Right lobe of liver (tissue), 6 donors: Measurements from ENCODE around the gene AMOTL2. TPM values are rescaled to one million over a fixed set of nuclear protein-coding genes. Genes with fewer than 3 reads are reported as not detected.

Experiments
- ATAC-seq, 4 donors: fragments of 200-7000 bp; cut with Tn5 transposase; one replicate each; pipeline ENCODE4 v1.9.1; 2020; ENCODE audit warnings: mild to moderate bottlenecking in 4 of 4, moderate library complexity in 4 of 4
- DNase-seq, 3 donors: peaks; one replicate each; pipeline ENCODE4 v3.0.0-alpha.2; 2020
- H3K27ac ChIP-seq, 3 donors: fragments of 200-600 bp; one replicate each; pipeline ENCODE4 v1.8.0; 2022
- H3K27me3 ChIP-seq, 2 donors: fragments of 200-600 bp; one replicate each; pipeline ENCODE4 v1.8.0; 2022
- H3K36me3 ChIP-seq, 4 donors: fragments of 200-600 bp; sonication (generic) in 1 of 4; one replicate each; pipeline versions ENCODE4 v1.5.1 to v1.8.0; 2017 to 2022; ENCODE audit warnings: control low read depth in 1 of 4
- H3K4me1 ChIP-seq, 4 donors: fragments of 200-600 bp; sonication (generic) in 1 of 4; one replicate each; pipeline versions ENCODE4 v1.5.1 to v1.8.0; 2017 to 2022; ENCODE audit warnings: control low read depth in 1 of 4
- H3K4me3 ChIP-seq, 3 donors: fragments of 200-600 bp; one replicate each; pipeline ENCODE4 v1.8.0; 2022
- H3K9me3 ChIP-seq, 4 donors: fragments of 200-600 bp; sonication (generic) in 1 of 4; one replicate each; pipeline versions ENCODE4 v1.5.1 to v1.8.0; 2017 to 2022; ENCODE audit warnings: control low read depth in 1 of 4
- CTCF ChIP-seq, 4 donors: fragments of 200-600 bp in 3 of 4; fragments of 450-650 bp in 1 of 4; IDR thresholded peaks; one replicate each; pipeline versions ENCODE4 v1.5.1 to v1.8.0; 2016 to 2022; ENCODE audit warnings: antibody characterized with exemption in 4 of 4, mild to moderate bottlenecking in 2 of 4
- POLR2A ChIP-seq: fragments of 450-650 bp; IDR thresholded peaks from one replicate; pipeline ENCODE4 v1.6.1; 2017; ENCODE audit warnings: antibody characterized with exemption, mild to moderate bottlenecking
- WGBS: methylation state at CpG from one replicate; pipeline ENCODE4 v1.1.6; 2018; ENCODE audit warnings: low coverage, low lambda C conversion rate; ENCODE audit not compliant: insufficient coverage; ENCODE audit errors: missing lambda C conversion rate; 5-methylcytosine and 5-hydroxymethylcytosine counted together
- intact Hi-C, 2 donors: fragments of 100-400 bp; cut with DNase I; formaldehyde crosslinking; loops; one replicate each; pipeline versions ENCODE4 v1.11.2 to v1.14.1; 2022
- long read RNA-seq: library from polyadenylated mRNA; unstranded; transcript quantifications from one replicate; pipeline ENCODE4 v2.0.0, GENCODE V29; 2019
- total RNA-seq, 6 experiments: library from RNA; depleted of rRNA in 2 of 6; stranded (reverse); fragments of >200 nt in 2 of 6; fragmentation: NEBNext Ultra II Directional in 3 of 6; extraction: Animal tissue kit (Norgen Biotek cat#: 25700) in 3 of 6; gene quantifications; one replicate each; pipeline versions ENCODE4 v1.1.0 to v1.2.4, GENCODE V29; 2016 to 2023
- donor health status: DM: no; HTN: yes; CAD: no.
- donor health status: DM: no; HTN: no; CAD: no.
- donor health status: DM: no; HTN: no; CAD: no.
- donor health status: DM: no; HTN: yes; CAD: no.
- donor health status: DM: no; HTN: yes; CAD: no.

AMOTL2 gene
- total RNA-seq, result 10 to 100 TPM; 18.0 to 33.3 (median 21.8) TPM
- long read RNA-seq, result 0 reads

GRCh38 chr3:134374105-134374790 lies at the start of gene AMOTL2:
Gene AMOTL2 (minus strand): TSS chr3:134374447. CDS start chr3:134371433, 3,014 bp downstream.
- peaks cover 0 to 22% (median 10%) of the 10 kb centered on the region in 4 donors for H3K36me3 ChIP-seq
- peak within 1 kb of the TSS; percentile 95 to 99 (median 97) for H3K27ac ChIP-seq
- H3K4me3 ChIP-seq, result peak within 1 kb of the TSS; percentile 74 to 95 (median 87)
- ATAC-seq (peak; percentile 72 to 82 (median 77)), DNase-seq (peak; percentile 88 to 93 (median 93))
- intact Hi-C loops, result no loop called here
- WGBS, result 0% methylated on average over 8 of the region's 78 CpGs
- no peaks in the 10 kb centered on the region for H3K27me3 ChIP-seq
- peaks cover 0 to 49% (median 19%) of the 10 kb centered on the region in 4 donors for H3K4me1 ChIP-seq
- no peaks in the 10 kb centered on the region for H3K9me3 ChIP-seq
- TF ChIP-seq POLR2A (peak; percentile 94), CTCF (IDR thresholded peaks at IDR 0.05) (no peak)

DNA sequence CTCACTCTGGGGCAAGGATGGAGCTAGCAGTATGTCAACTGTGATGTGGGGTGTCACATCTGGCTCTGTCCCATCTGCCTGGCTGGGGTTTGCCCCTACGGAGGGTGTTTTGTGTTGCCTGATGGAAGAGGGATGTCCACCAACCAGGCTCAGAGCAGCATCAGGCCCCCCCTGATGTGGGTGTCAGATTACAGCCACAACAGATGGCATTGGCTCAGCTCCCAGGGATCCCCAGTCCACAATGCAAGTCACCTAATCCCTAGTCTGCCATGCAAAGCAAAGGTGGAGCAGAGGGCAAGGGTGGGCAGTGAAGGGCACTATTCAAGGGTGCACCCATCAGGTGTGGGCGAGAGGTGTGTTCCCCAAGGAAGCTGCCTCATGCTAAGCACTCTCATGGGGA lies 48.9 kb upstream of the AMOTL2 start:
- no peak for DNase-seq
- WGBS, result 50% methylated on average over 1 of the region's 2 CpGs
- Histone ChIP-seq H3K27ac (no peak overlapping the region), H3K27me3 (no peaks in the 10 kb centered on the region), H3K4me1 (no peaks in the 10 kb centered on the region), H3K4me3 (no peak overlapping the region), H3K36me3 (no peaks in the 10 kb centered on the region), H3K9me3 (no peaks in the 10 kb centered on the region)
- no peak for TF ChIP-seq POLR2A
- peak in 1 of 4 donors; percentile 18 for ATAC-seq
- intact Hi-C loops, result no loop called here

DNA sequence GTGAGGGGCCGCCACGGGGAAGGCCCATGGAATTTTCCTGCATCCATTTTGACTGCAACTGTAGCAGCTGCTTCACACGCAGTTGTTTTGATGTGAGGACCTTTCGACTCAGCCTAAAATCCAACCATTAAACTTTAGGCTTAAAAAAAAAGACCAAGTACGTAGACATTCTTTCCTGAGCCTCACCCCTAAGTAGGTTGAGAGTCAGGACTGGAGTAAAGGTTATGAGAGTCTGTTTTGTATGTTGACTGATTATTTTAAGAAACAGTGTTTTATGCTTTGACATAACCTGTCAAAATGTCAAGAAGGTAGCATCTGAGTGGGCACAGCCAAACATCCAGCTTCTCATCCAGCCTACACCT lies 45.7 kb upstream of the AMOTL2 start:
- ATAC-seq, result no peak

DNA sequence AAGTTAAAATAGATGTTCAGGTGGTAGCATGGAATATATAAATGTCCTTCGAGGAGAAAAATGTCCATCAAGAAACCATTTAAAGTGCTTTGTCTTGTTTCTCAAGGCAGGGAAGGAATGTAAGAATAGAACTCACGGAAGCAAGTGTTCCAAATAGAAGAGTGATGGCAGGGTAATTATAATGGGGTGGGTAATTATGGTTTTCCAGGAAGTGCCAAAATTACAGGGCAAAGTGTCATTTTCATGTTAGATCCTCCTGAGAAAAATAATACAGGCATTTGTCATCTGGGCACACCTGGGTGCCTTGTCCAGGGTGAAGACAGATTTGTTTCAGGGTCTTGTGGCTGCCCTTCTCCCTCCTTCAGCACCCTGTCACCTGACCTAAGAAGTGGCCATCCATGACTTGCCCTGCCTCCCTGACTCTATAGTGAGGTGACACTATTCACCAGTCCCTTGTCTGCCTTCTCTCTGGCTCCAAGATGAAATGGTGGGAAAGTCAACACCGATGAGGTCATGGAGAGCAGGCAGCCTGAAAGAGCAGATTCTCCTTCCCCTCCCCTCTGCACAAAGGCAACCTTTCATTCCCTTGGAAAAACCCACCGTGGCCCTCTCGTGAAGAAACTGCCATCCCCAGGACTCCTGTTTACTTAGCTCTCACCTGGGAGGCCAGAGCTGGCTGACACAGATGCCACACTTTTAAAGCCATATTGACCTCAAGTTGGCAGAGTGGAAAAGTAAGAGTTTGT lies 45.1 kb upstream of the AMOTL2 start:
- H3K36me3 ChIP-seq, result no peaks in the 10 kb centered on the region
- 42% methylated on average over 5 of the region's 5 CpGs for WGBS
- no peaks in the 10 kb centered on the region for H3K4me1 ChIP-seq
- TF ChIP-seq POLR2A, result no peak
- no peak for TF ChIP-seq CTCF (IDR thresholded peaks at IDR 0.05)
- H3K27me3 ChIP-seq, result no peaks in the 10 kb centered on the region
- ATAC-seq (peak in 1 of 4 donors; percentile 20), DNase-seq (no peak)
- H3K27ac ChIP-seq, result no peak overlapping the region
- intact Hi-C loops, result no loop called here
- H3K9me3 ChIP-seq, result no peaks in the 10 kb centered on the region
- H3K4me3 ChIP-seq, result no peak overlapping the region

More for the DNA sequence above, 45.7 kb upstream of the AMOTL2 start:
- Histone ChIP-seq H3K27ac (no peak overlapping the region), H3K36me3 (no peaks in the 10 kb centered on the region), H3K4me3 (no peak overlapping the region), H3K27me3 (no peaks in the 10 kb centered on the region), H3K9me3 (no peaks in the 10 kb centered on the region), H3K4me1 (no peaks in the 10 kb centered on the region)
- no peak for DNase-seq
- no peak for TF ChIP-seq POLR2A
- WGBS, result 77% methylated on average over 3 of the region's 5 CpGs
- intact Hi-C loops, result no loop called here

DNA sequence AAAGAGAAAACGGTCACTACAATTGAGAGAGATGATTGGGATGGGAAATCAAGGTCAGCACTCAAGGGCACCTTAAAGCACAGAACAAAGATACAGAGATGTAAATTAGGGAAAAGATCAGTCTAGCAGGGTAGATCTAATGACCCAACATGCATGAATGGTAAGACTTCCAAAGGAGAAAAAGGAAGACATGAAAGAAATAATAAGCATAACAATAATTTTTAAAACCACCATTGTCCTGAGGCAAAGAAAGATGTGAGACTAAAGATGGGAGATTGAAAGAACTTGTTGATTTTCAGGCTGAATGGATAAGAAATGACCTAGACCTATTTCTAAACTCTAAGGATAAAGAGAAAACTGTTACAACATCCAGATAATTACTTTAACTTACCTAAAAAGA lies 34.8 kb upstream of the AMOTL2 start:
- Histone ChIP-seq H3K9me3 (no peaks in the 10 kb centered on the region), H3K27ac (no peak overlapping the region), H3K4me3 (no peak overlapping the region), H3K36me3 (no peaks in the 10 kb centered on the region), H3K4me1 (peaks cover 0 to 11% (median 0%) of the 10 kb centered on the region in 4 donors), H3K27me3 (no peaks in the 10 kb centered on the region)
- ATAC-seq (no peak), DNase-seq (no peak)
- TF ChIP-seq POLR2A (no peak), CTCF (IDR thresholded peaks at IDR 0.05) (no peak)
- intact Hi-C loops, result no loop called here
- WGBS, result 47% methylated on average over 1 of the region's 1 CpG
